WERI-Rb-1 (cell line): ENCODE measurements around the gene NPHP1.

Experiments used
- DNase-seq: peaks from one replicate; pipeline ENCODE4 v3.0.0-alpha.2; 2020
- H3K27ac ChIP-seq: fragments of 250-450 bp; sonication (Bioruptor Pico); 2 replicates; pipeline ENCODE4 v1.5.1; 2020; ENCODE audit warnings: mild to moderate bottlenecking, moderate library complexity
- H3K27me3 ChIP-seq: fragments of 250-450 bp; sonication (Bioruptor Pico); 2 replicates; pipeline ENCODE4 v1.5.1; 2021; ENCODE audit warnings: mild to moderate bottlenecking, low read depth, moderate library complexity; ENCODE audit not compliant: insufficient read depth, severe bottlenecking
- H3K36me3 ChIP-seq: fragments of 250-450 bp; sonication (Bioruptor Pico); 2 replicates; pipeline ENCODE4 v1.5.1; 2020; ENCODE audit warnings: mild to moderate bottlenecking, moderate library complexity
- H3K4me3 ChIP-seq: 2 replicates; pipeline ENCODE4 v1.5.1; 2011; ENCODE audit warnings: low read depth, mild to moderate bottlenecking, control low read depth, low read length
- H3K9me3 ChIP-seq: fragments of 250-450 bp; sonication (Bioruptor Pico); 2 replicates; pipeline ENCODE4 v1.5.1; 2021; ENCODE audit warnings: mild to moderate bottlenecking, moderate library complexity; ENCODE audit not compliant: severe bottlenecking
- TF ChIP-seq, protein P1 (sequence below): IDR thresholded peaks from 2 replicates; pipeline ENCODE4 v1.5.1; 2011; ENCODE audit warnings: low read depth, mild to moderate bottlenecking, control low read depth, inconsistent platforms, low read length

Gene NPHP1

DNA sequence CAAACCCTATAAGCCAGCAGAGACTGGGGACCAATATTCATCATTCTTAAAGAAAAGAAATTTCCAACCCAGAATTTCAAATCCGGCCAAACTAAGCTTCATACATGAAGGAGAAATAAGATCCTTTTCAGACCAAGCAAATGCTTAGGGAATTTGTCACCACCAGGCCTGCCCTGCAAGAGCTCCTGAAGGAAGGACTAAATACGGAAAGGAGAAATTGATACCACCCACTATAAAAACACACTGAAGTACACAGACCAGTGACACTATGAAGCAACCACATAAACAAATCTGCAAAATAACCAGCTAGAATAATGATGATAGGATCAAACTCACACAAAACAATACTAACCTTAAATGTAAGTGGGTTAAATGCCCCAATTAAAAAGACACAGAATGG, 22.4 kb downstream of the NPHP1 start:
- no peaks in the 10 kb centered on the region for H3K36me3 ChIP-seq
- H3K4me3 ChIP-seq: no peak overlapping the region
- H3K9me3 ChIP-seq: peaks cover 3% of the 10 kb centered on the region
- TF ChIP-seq, protein P1, sequence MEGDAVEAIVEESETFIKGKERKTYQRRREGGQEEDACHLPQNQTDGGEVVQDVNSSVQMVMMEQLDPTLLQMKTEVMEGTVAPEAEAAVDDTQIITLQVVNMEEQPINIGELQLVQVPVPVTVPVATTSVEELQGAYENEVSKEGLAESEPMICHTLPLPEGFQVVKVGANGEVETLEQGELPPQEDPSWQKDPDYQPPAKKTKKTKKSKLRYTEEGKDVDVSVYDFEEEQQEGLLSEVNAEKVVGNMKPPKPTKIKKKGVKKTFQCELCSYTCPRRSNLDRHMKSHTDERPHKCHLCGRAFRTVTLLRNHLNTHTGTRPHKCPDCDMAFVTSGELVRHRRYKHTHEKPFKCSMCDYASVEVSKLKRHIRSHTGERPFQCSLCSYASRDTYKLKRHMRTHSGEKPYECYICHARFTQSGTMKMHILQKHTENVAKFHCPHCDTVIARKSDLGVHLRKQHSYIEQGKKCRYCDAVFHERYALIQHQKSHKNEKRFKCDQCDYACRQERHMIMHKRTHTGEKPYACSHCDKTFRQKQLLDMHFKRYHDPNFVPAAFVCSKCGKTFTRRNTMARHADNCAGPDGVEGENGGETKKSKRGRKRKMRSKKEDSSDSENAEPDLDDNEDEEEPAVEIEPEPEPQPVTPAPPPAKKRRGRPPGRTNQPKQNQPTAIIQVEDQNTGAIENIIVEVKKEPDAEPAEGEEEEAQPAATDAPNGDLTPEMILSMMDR: no peak
- DNase-seq: no peak
- H3K27me3 ChIP-seq: no peaks in the 10 kb centered on the region
- no peak overlapping the region for H3K27ac ChIP-seq

DNA sequence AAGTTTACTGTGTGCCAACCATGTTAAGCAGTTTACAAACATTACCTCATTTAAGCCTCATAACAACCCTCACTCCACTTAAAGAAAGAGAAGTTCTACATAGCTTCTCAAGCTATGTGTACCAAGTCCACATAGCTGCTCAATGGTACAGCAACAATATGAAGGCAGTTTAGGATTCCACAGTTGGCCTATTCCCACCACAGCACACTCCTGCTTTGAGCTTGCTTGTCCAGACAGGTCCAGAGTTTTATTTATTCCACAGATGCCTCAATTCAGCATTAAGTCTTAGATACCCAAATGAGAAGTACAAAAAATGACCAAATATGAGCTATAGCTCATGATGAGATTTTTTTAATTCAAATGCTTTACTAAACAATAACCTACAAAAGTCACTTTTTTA, 24.8 kb downstream of the NPHP1 start:
- Histone ChIP-seq H3K27ac (no peak overlapping the region), H3K27me3 (no peaks in the 10 kb centered on the region), H3K9me3 (peaks cover 3% of the 10 kb centered on the region), H3K36me3 (no peaks in the 10 kb centered on the region), H3K4me3 (no peak overlapping the region)
- TF ChIP-seq, protein P1: no peak
- no peak for DNase-seq

DNA sequence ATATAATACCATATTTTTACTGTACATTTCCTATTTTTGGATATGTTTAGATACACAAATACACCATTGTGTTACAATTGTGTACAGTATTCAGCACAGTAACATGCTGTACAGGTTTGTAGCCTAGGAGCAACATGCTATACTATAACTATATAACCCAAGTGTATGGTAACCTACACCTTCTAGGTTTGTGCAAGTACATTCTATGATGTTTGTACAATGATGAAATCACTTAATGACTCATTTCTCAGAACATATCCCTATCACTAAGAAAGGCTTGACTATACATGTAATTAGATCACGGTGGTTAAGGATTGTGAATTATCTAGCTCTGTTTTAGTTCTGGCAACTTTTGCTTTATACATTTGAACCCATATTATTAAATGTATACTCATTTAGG, 31.3 kb downstream of the NPHP1 start:
- Histone ChIP-seq H3K36me3 (no peaks in the 10 kb centered on the region), H3K9me3 (no peaks in the 10 kb centered on the region), H3K27me3 (no peaks in the 10 kb centered on the region), H3K27ac (no peak overlapping the region), H3K4me3 (no peak overlapping the region)
- DNase-seq: no peak
- TF ChIP-seq, protein P1: no peak

DNA sequence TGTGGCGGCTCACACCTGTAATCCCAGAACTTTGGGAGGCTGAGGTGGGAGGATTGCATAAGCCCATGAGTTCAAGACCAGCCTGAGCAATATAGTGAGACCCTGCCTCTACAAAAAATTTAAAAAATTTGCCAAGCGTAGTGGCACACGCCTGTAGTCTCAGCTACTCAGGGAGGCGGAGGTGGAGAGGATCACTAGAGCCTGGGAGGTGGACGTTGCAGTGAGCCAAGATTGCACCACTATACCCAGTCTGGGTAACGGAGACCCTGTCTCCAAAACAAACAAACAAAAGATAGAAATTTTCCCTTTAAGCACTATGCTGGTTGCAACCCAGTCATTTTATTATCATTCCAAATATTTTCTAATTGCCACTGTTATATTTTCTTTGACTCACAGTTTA, 32.3 kb downstream of the NPHP1 start:
- Histone ChIP-seq H3K4me3 (no peak overlapping the region), H3K9me3 (no peaks in the 10 kb centered on the region), H3K36me3 (no peaks in the 10 kb centered on the region), H3K27me3 (no peaks in the 10 kb centered on the region), H3K27ac (no peak overlapping the region)
- TF ChIP-seq, protein P1: no peak
- no peak for DNase-seq

DNA sequence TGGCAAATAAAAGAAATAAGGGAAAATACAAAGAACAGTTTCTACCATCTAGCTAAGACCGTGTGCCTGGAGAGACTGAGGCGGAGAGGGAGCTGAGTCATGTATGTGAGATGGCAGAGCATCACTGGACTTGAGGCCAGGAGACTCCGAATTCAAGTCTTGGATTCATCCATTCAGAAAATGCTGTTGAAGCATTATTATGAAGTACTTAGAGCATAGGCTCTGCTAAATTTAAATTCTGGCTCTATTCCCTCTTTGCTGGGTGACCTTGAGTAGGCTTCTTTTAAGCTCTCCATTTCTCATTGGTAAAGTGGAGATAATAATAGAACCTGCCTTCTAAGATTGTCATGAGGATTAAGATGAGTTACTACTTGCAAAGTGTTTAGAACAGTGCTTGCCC, 34.7 kb downstream of the NPHP1 start:
- Histone ChIP-seq H3K27ac (no peak overlapping the region), H3K4me3 (no peak overlapping the region), H3K9me3 (no peaks in the 10 kb centered on the region), H3K36me3 (no peaks in the 10 kb centered on the region), H3K27me3 (no peaks in the 10 kb centered on the region)
- DNase-seq: no peak
- TF ChIP-seq, protein P1: no peak

DNA sequence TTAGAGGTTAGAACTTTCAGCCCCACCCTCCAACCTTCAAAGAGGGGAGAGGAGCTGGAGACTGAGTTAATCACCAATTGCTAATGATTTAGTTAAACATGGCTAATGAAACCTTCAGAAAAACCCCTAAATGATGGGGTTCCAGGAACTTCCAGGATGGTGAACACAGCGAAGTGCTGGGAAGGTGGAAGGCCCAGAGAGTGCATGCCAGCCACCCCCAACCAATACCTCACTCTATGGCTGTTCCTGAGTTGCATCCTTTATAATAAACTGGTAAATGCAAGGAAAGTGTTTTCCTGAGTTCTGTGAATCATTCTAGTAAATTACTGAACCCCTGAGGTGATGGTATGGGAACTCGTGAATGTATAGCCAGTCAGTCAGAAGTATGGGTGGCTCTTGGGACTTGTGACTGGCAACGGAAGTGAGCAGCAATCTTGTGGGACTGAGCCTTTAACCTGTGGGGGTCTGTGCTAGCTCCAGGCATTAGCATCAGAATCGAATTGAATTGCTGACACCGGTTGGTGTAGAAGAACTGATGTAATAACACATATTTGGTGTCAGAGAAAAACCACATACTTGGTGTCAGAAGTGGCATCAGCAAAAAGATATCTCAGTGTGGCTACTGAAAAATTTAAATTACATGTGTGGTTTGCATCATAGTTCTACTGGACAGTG, 37.4 kb downstream of the NPHP1 start:
- H3K27ac ChIP-seq: no peak overlapping the region
- no peaks in the 10 kb centered on the region for H3K9me3 ChIP-seq
- no peaks in the 10 kb centered on the region for H3K36me3 ChIP-seq
- no peak overlapping the region for H3K4me3 ChIP-seq
- TF ChIP-seq, protein P1: no peak
- no peaks in the 10 kb centered on the region for H3K27me3 ChIP-seq
- no peak for DNase-seq
